ENCODE measurements around the gene PADI1. TPM values are rescaled to one million over a fixed set of nuclear protein-coding genes. Genes with fewer than 3 reads are reported as not detected.

PADI1 gene
- total RNA-seq, 4 donors from 2014 or later, result 2.1 TPM; not detected in 3

GRCh38 chr1:17163789-17164666 lies 40.9 kb upstream of the PADI1 start:
- Histone ChIP-seq H3K27me3 (peaks cover 0 to 59% (median 4%) of the 10 kb centered on the region in 4 donors), H3K9me3 (no peaks in the 10 kb centered on the region), H3K4me1 (no peaks in the 10 kb centered on the region), H3K27ac (replicated peaks in 1 of 4) (no peak overlapping the region), H3K36me3 (no peaks in the 10 kb centered on the region), H3K4me3 (no peak overlapping the region)
- intact Hi-C loops (cut with DNase I), result no loop called here
- no peak for TF ChIP-seq EP300 (IDR thresholded peaks at IDR 0.05)
- no peak for TF ChIP-seq CTCF (IDR thresholded peaks at IDR 0.05)
- TF ChIP-seq POLR2A (IDR thresholded peaks at IDR 0.05; ENCODE audit: low read depth), result no peak
- no peak for TF ChIP-seq POLR2AphosphoS5 (IDR thresholded peaks at IDR 0.05)
- no peak for DNase-seq (ENCODE audit: extremely low spot score)
- WGBS, result 86% methylated on average over 13 of the region's 16 CpGs

DNA sequence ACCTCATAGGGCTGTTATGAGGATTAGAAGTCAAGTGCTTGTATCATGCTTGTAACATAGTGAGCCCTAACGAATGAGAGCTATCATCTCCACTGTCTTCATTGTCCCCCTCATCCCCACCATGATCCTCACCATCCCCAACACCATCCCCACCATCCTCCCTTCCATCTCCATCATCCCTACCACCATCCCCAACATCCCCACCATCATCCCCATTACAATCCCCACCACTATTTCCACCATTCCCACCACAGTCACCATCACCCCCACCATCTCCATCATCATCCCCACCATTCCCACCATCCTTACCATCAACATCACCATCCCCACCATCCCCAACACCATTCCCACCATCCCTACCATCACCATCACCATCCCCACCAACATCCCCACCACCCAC lies 39.1 kb upstream of the PADI1 start:
- WGBS, result 79% methylated on average over 1 of the region's 1 CpG

DNA sequence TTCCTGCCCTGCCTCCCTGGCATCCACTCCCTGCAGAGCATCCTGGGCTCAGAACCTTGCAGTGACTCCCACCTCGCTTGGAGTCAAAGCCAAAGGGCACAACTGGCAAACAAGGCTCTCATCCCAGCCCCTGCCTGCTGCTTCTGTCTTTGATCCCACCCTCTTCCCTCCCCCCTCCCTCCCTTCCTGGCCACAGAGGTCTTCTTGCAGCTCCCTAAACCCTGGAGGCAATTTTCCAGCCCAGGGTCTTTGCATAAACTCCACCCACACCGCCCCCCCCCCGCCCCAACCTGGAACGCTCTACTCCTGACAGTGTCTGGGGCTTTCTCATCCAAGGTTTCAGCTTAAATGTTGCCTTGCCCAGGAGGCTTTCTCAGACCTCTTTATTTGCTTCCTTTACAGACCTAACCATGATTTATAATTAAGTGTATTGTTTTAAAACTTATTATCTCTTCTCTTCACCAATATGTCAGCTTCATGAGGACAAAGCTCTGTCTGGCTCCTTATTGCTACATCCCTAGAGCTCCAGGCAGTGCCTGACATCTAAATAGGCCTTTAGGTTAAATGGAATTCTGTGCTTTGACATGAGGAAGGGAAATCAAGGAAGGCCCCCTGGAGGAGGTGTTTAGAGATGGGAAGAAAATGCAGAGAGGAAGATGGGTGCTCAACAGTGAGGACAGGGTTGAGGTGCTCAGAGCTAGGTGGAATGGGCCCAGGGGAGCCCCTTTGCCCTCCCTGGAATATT lies 37.7 kb upstream of the PADI1 start:
- no peak for DNase-seq (ENCODE audit: extremely low spot score)
- Histone ChIP-seq H3K27ac (replicated peaks in 1 of 4) (no peak overlapping the region), H3K36me3 (no peaks in the 10 kb centered on the region), H3K4me3 (no peak overlapping the region), H3K9me3 (no peaks in the 10 kb centered on the region), H3K27me3 (peaks cover 0 to 56% (median 4%) of the 10 kb centered on the region in 4 donors), H3K4me1 (no peaks in the 10 kb centered on the region)
- WGBS, result 14% methylated on average over 2 of the region's 4 CpGs
- TF ChIP-seq POLR2A (IDR thresholded peaks at IDR 0.05; ENCODE audit: low read depth) (no peak), EP300 (IDR thresholded peaks at IDR 0.05) (no peak), POLR2AphosphoS5 (IDR thresholded peaks at IDR 0.05) (no peak), CTCF (IDR thresholded peaks at IDR 0.05) (no peak)
- intact Hi-C loops (cut with DNase I), result no loop called here

More for the DNA sequence above, 39.1 kb upstream of the PADI1 start:
- DNase-seq (ENCODE audit: extremely low spot score), result no peak
- Histone ChIP-seq H3K27me3 (peaks cover 0 to 59% (median 4%) of the 10 kb centered on the region in 4 donors), H3K4me3 (no peak overlapping the region), H3K36me3 (no peaks in the 10 kb centered on the region), H3K4me1 (no peaks in the 10 kb centered on the region), H3K27ac (replicated peaks in 1 of 4) (no peak overlapping the region), H3K9me3 (no peaks in the 10 kb centered on the region)
- intact Hi-C loops (cut with DNase I), result no loop called here
- TF ChIP-seq POLR2A (IDR thresholded peaks at IDR 0.05; ENCODE audit: low read depth) (no peak), CTCF (IDR thresholded peaks at IDR 0.05) (no peak), POLR2AphosphoS5 (IDR thresholded peaks at IDR 0.05) (no peak), EP300 (IDR thresholded peaks at IDR 0.05) (no peak)

DNA sequence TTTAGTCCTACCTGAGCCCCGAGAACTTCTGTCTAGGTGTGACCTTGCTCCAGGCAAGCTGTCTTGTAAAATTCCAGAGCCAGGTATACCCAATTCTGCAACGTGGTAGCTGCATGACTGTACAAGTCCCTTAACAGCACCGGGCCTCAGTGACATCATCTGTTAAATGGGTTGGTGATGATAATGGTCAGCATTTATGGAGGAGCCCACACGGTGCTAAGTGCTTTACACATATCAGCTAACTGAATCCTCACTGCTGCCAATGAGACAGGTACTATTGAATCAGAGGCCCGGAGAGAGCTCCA lies 37.2 kb upstream of the PADI1 start:
- peaks cover 0 to 57% (median 4%) of the 10 kb centered on the region in 4 donors for H3K27me3 ChIP-seq
- intact Hi-C loops (cut with DNase I), result no loop called here
- 90% methylated on average over 2 of the region's 5 CpGs for WGBS
- no peaks in the 10 kb centered on the region for H3K9me3 ChIP-seq
- H3K4me3 ChIP-seq, result no peak overlapping the region
- no peaks in the 10 kb centered on the region for H3K4me1 ChIP-seq
- H3K27ac ChIP-seq (replicated peaks in 1 of 4), result no peak overlapping the region
- TF ChIP-seq POLR2AphosphoS5 (IDR thresholded peaks at IDR 0.05) (no peak), CTCF (IDR thresholded peaks at IDR 0.05) (no peak), POLR2A (IDR thresholded peaks at IDR 0.05; ENCODE audit: low read depth) (no peak), EP300 (IDR thresholded peaks at IDR 0.05) (no peak)
- no peaks in the 10 kb centered on the region for H3K36me3 ChIP-seq
- no peak for DNase-seq (ENCODE audit: extremely low spot score)
